ENCODE data around the gene ALOX12B.

DNA sequence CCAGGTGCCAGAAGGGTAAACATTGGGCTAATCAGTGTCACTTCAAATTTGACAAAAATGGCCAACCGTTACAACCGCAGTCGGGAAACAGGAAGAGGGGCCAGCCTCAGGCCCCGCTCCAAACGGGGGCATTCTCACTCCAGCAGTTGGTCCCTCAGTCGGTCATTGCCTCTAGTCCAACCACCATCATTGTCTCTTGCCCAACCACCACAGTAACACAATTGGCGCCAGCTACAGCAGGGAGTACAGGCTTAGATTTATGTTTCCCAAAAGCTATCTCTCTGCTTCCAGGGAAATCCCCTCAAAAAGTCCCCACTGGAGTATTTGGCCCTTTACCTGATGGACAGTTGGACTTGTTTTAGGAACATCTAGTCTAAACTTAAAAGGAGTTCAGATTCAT is 28.4 kb downstream of the ALOX12B start:
- TF ChIP-seq, protein P1, sequence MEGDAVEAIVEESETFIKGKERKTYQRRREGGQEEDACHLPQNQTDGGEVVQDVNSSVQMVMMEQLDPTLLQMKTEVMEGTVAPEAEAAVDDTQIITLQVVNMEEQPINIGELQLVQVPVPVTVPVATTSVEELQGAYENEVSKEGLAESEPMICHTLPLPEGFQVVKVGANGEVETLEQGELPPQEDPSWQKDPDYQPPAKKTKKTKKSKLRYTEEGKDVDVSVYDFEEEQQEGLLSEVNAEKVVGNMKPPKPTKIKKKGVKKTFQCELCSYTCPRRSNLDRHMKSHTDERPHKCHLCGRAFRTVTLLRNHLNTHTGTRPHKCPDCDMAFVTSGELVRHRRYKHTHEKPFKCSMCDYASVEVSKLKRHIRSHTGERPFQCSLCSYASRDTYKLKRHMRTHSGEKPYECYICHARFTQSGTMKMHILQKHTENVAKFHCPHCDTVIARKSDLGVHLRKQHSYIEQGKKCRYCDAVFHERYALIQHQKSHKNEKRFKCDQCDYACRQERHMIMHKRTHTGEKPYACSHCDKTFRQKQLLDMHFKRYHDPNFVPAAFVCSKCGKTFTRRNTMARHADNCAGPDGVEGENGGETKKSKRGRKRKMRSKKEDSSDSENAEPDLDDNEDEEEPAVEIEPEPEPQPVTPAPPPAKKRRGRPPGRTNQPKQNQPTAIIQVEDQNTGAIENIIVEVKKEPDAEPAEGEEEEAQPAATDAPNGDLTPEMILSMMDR (IDR thresholded peaks at IDR 0.05; ENCODE audit: extremely low read depth in 1 of 2, insufficient read depth in 1 of 2, low read depth in 1 of 2, low read length in 2 of 2) = no peak
- TF ChIP-seq JUN (IDR thresholded peaks at IDR 0.05; ENCODE audit: borderline replicate concordance, insufficient read depth, insufficient read length, low read depth) (no peak), POLR2AphosphoS5 (IDR thresholded peaks at IDR 0.05; ENCODE audit: insufficient read depth, low read depth, low read length) (no peak)
